ENCODE measurements around the gene JDP2.
"Not testable (repeated sequence)": the region's sequence is repeated elsewhere in the genome, so short reads cannot be mapped to it uniquely, and the experiment has no call there.

Gene JDP2

GRCh38 chr14:75457648-75458165 is 29.9 kb downstream of the JDP2 start:
- no peak for DNase-seq

GRCh38 chr14:75458305-75458704 is 30.5 kb downstream of the JDP2 start:
- no peak for DNase-seq

DNA sequence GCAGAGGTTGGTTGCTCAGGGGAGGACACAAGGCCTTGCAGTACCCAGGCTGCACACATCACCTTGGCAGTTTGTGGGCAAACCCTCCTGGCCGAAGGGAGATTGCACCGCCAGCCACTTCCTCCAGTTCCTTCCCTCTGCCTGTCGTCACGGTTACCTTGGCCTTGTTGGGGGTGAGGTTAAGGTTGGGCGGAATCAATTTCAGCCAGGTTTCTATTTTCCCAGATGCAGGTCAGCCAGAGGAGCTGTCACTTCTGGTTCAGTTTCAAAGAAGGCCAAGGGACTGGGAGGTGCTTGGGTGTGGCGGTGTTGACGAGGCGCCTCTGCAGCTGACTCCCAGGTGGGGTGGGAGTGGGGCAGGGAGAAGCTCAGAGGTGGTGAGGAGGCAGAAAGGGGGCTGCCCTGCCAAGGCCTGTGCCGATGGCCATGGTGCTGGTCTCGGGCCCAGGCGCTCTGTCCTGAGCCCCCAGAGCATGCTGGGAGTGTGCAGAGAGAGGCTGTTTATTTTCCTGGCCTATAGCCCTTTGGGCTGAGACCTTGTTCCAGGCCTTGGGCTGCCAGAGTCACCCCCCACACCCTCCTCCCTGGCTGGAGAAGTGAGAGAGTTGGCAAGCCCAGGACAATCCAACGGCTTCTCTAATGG is 31.4 kb downstream of the JDP2 start:
- DNase-seq = peak; percentile 93

DNA sequence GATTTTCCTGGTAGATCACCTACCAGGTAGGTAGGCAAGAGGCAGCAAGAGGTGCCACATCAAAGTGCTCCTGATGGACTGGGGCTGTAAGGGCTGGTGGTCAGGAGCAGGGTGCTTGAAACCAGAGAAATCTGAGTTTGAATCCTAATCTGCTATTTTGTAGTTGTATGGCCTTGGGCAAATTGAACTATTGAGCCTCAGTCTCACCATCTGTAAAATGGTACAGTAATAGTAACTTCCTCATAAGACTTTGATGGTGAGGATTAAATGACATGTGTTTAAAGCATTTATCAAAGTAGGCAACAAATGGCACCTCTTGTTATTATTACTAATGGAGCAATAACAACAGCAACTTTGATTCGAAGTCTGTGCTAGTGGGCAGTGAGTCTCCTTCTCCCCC is 32.0 kb downstream of the JDP2 start:
- no peak for DNase-seq

DNA sequence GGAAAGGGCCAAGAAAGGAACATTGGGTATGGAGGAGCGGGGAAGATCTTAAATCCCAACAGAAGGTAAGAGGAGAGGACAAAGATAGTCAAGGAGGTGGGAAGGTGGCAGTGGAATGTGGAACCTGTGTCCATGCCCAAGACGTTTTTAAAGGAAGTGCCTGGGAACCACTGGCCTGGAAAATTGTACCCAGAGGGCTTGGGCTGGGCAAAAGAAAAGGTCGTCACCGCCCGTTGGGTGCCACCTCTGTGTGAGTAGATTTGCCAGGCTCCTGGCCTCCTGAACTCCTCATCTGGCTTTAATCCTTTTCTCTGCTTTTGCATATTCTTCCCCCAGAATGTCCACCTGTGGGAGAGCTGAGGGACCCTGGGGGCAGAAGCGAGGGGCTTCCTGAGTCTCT is 32.6 kb downstream of the JDP2 start:
- DNase-seq = no peak

GRCh38 chr14:75461303-75461702 is 33.5 kb downstream of the JDP2 start:
- DNase-seq = no peak

DNA sequence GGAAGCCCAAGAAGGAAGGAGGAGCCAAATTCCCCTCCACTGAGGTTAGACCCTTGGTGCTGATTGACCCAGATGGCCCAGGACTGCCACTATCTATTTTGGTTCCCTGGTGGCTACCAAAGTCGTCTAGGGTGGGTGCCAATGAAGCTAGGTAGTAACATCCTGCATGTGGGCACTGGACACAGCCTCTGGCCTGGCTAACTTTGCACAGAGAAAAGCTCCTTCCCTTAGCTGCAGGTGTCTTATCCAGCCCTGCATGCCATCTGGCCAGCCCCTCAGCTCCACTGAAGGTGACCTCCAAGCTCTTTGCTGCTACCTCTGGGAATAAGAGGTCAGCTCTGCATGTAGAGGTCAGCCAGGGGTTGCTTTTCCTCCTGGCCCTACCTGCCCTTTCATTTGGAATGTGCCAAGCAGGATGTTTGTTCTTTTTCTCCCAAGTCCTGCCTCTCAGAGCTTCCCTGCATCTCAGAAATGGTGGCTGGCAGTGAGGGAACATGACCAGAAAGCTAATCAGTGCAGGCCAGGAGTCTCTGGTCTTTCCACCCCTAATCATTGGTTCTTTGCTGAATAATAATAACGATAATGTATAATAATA is 34.0 kb downstream of the JDP2 start:
- DNase-seq = no peak

- no peak for DNase-seq
Measured at GRCh38 chr14:75464626-75465025, 36.8 kb downstream of the JDP2 start.

GRCh38 chr14:75467763-75468162 is 39.9 kb downstream of the JDP2 start:
- no peak for DNase-seq

DNA sequence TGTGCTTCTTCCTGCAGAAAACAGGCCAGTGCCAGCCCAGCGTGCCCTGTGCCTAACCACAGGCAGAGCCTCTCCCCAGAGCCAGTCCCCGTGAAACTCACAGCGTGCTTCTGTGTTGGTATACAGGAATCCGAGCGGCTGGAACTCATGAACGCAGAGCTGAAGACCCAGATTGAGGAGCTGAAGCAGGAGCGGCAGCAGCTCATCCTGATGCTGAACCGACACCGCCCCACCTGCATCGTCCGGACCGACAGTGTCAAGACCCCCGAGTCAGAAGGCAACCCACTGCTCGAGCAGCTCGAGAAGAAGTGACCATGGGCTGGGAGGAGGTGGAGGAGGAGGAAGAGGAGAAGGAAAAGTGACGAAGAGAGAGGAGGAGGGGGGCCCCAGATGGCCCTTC is 41.3 kb downstream of the JDP2 start:
- DNase-seq = no peak

DNA sequence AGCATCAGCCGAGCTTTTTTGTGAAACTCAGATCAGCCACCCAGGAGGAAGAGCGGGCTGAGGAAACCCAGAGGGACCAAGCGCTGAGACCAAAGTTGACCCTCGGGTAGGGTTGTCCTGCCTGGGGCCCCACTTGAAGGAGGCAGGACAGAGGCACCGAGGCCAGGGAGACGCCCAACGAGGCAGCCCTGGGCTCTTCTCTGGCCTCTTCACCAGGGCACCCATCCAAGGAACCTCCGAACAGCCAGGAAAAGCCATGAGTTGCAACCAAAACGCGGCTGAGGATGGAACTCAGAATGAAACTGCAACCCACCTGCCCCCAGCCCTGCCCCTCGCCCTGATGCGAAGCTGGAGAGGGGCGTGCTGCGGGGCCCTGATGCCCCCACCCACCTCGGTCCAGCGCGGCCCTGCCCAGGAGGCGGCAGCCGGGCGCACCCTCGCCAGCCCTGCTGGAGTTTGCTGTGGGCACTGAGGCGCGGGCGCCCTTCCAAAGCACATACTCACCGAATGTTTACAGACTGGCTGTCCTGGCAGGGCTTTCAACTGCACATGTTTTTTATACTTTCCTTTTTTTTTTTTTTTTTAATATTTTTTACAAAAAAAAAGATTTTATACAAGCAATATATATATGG is 41.9 kb downstream of the JDP2 start:
- no peak for DNase-seq

DNA sequence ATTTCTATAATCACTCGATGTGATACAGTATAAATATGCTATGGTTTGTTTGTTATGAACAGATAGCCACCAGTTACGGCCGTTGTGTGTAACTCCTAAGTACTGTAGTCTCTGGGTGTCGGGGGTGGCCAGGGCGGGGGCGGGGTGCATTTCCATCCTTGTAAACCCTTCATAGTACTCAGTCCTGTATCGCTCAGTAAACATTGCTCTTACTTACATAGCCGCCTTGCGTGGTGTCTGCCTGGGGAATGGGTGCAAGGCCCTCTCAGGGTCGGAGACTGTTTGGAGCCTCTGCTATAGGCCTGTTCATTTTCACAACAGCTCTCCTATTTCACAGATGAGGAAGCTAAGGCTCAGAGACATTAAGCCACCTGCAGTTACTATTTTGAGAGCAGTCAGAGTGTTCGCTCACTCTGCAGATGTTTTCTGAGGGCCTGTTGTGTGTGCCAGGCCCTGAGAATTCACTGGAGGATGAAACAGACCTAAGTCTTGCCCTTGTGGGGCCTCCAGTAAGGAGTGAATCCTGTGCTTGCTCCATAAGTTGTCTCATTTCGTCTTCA is 42.5 kb downstream of the JDP2 start:
- no peak for DNase-seq

GRCh38 chr14:75471059-75471458 is 43.2 kb downstream of the JDP2 start:
- no peak for DNase-seq

GRCh38 chr14:75474127-75474526 is 46.3 kb downstream of the JDP2 start:
- DNase-seq = not testable (repeated sequence)

GRCh38 chr14:75476274-75476995 is 48.6 kb downstream of the JDP2 start:
- no peak for DNase-seq

DNA sequence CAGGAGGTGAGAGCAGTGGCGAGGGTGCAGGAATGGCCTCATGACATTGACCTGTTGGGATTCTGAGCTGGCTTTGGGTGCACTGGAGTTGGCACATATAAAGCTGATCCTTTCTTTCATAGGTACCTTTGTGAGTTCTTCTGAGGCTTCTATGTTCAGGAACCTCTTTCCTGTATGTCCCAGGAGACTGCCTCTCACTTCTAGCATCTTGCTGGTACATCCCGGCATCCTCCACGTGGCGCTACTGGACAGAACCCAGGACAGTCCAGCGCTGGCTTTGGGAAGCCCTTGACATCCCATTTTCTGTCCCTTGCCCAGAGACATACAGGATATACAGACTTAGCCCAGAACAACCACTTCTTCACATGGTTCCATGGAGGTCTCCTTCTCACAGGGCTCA is 50.1 kb downstream of the JDP2 start:
- DNase-seq = no peak

DNA sequence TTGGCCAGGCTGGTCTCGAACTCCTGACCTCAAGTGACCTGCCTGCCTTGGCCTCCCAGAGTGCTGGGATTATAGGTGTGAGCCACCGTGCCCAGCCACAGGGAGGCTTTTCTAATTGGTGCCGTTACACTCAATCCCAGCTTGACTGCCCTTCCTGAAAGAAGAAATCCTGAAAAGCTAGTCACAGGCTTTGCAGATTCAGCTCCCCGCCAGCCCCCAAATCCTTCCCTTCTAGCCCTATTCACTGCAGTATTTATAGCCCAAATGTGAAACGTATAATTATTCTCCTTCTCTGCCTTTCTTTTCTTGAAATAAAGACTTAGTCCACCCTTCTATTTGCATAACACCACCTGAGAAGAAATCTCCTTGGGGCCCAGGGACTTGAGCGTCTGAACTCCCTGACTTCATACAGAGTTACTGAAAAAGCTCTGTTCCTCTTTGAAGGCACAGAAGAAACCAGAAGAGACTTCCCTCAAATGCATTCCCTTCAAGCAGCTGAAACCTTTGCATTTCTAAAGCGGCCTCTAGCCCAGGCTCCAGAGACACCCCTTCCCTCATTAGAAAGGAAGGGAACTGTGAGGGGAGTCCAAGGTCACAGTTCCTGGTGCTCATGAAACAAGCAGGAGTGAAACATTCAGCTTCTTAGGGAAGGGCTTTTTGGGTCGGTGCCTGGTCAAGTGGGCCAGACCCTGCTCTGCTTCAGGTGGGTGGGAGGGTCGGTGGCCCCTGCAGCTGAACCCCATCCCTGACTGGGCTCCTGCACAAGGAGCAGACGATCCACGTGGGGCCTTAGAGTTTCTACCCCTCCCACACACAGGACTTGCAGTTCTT is 52.2 kb downstream of the JDP2 start:
- no peak for DNase-seq

DNA sequence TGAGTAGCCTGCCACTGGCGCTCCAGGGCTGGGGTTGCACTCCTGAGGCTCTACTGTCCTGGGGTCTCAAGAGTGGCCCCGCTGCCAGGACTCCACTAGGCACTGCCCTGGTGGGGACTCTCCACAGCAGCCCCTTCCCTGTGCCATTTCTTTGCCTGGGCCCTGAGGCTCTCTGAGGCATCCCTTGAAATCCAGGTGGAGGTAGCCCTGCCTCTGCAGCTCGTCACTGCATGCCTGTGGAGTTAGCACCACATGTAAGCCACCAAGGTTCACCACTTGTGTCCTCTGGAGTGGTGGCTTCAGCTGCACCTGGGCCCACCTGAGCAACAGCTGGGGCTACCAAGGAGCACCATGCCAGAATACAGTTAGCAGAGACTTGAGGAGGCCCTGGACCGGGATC is 54.5 kb downstream of the JDP2 start:
- no peak for DNase-seq

DNA sequence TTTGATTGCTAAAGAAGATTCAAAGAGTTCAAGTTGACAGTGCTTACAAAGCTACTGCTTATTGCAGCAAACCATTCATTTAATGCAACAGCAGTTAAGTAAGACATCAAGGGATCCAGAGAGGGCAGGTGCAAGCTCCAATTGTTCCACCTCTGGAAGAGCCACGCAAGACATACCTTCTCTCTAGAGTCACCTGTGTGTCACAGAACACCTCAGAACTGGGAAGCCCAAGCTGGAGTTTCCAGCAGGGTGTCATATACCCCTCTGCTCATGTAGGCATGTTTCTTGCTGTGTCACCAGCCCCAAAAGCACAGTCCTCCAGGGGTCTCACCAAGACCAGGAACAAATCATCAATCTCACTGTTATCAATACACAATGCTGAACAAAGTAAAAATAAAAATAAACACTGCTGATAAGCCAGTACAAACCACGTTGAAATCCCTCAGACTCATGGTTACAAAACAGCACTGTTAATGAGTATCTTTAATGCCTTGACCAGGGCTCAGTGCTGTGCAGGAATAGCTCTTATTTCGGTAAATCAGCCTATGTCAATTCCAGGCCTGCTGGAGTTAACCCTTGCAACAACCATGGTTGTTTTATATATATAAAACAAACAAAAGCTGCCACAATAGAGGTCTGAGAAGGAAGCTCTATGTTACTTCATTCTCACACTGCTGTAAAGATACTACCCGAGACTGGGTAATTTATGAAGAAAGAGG is 57.0 kb downstream of the JDP2 start:
- DNase-seq = no peak

GRCh38 chr14:75486318-75486717 is 58.5 kb downstream of the JDP2 start:
- DNase-seq = peak; percentile 68

DNA sequence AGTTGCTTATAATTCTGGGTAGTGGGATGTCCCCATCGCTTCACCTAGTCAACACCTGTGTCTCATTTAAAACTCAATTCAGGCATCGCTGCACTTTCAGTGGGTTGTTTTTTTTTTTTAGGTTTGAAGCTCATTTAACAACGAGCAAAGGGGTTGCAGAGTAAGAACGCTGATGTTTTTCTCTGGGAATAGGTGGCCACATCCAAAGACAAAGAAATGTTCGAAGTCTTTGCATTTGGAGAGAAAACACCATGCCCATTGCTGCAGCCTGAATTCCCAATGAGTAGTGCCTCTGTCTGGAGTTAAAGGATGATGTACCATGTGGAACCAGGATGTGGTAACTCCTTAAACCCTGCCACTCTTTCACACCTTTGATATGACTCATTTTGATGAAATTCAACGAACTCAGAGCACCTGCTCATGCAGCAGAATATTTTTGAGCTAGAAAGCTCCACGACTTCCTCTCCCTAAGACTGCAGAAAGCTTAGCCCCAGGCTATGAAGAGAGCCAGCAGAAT is 59.4 kb downstream of the JDP2 start:
- DNase-seq = no peak

DNA sequence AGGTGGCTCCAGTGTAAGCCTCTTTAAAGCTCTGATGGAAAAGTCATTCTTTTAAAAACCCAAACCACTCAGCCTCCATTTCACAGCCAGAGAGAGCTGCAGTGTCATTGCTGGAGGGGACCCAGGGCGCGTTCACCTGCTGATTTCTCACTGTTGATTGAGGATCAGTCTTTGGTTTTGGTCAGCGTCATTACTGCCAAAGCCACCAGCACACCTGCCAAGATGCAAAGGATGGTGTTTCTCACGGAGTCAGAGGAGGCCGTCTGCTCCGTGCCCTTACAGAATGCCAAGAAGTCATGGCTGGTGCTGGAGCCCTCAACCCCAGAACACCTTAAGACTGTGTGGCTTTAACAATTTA is 61.6 kb downstream of the JDP2 start:
- DNase-seq = no peak

Data from hematopoietic multipotent progenitor cell treated with erythropoietin and hydrocortisone succinate and interleukin-3 and kit ligand, for 4 days (in vitro differentiated cells).